ENCODE measurements around the gene LIFR.
"Not testable (repeated sequence)": the region's sequence is repeated elsewhere in the genome, so short reads cannot be mapped to it uniquely, and the experiment has no call there.

Gene LIFR

DNA sequence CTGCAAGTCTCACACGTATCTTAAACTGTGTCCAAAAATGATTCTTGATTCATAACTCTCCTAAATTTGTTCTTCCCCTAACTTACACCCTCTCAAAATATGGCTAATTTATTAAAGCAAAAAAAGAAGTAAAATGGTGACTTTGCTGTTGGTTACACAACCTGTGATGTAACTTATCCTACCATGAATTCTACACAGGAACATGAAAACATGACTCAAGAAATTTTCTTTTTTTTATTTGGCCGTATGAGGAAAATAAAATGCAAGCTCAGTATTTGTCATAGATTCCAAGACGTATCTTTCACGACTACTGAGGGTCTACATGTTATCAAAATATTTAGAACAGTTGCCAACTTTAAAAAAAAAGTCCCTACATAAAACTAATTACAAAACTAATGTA, 9.2 kb downstream of the LIFR start:
- no peak for DNase-seq (ENCODE audit: low read depth in 2 of 2)

DNA sequence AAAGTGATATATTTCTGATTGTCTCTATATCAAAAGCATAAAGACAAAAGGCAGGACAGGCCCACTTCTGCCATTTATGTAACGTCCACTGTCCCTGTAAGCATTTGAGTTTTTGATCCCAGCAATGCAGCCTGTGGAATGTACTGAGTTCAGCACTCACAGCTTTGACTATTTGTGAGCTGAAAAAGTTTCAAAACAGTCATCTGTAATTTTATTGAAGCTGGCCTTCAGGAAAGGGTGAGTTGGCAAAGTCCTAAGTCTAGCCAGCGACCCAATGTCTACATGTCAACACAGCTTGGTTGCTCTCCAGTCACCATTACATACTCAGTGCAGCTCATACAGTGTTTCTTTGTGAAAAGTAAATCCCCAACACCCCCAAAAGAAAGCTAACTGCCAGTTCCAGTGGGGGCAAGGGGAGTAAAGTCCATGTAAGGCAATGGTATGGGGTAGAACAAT, 9.7 kb downstream of the LIFR start:
- no peak for DNase-seq (ENCODE audit: low read depth in 2 of 2)

GRCh38 chr5:38543886-38544285, 12.6 kb downstream of the LIFR start:
- DNase-seq (ENCODE audit: low read depth in 2 of 2), result no peak

DNA sequence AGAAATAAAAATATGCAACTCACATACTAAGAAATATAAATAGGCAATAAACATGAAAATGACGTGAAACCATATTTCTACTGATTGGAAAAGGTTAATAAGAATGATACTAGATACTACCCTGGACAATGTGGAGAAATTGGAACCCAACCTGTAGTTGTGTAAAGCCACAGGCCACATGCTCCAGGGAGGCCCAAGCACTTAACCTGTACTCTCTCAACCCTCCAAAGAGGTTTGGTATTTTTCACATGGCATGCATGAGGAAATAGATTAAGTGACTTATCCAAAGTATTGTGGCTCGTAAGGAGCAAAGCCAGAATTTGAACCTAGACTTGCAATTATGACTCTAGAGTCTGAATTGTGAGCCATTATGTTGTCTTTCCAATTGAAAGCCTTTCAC, 13.4 kb downstream of the LIFR start:
- no peak for DNase-seq (ENCODE audit: low read depth in 2 of 2)

- DNase-seq (ENCODE audit: low read depth in 2 of 2), result no peak
These were observed 15.2 kb downstream of the LIFR start for GRCh38 chr5:38541174-38541725.

DNA sequence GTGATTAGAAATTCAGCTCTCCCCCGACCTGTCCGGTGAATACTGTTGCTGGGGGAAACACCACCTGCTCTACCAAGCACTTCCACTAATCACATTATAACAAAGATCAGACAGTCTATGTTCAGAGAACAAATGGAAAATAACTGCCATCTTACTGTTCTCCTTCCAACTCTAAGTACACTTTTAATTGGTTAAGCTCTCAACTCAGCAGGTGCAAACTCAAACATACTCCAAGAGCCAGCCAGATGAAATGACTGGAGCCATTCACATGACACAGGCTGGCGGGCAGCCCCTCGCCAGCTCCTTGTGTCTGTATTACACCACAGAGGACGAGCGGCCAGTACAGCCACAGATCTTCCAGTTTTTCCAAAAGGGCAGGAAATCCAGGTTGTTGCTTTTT, 16.1 kb downstream of the LIFR start:
- DNase-seq (ENCODE audit: low read depth in 2 of 2), result no peak

- no peak for DNase-seq (ENCODE audit: low read depth in 2 of 2)
These were observed 18.3 kb downstream of the LIFR start for GRCh38 chr5:38538161-38538560.

- DNase-seq (ENCODE audit: low read depth in 2 of 2), result no peak
These were observed 18.9 kb downstream of the LIFR start for GRCh38 chr5:38537505-38537904.

DNA sequence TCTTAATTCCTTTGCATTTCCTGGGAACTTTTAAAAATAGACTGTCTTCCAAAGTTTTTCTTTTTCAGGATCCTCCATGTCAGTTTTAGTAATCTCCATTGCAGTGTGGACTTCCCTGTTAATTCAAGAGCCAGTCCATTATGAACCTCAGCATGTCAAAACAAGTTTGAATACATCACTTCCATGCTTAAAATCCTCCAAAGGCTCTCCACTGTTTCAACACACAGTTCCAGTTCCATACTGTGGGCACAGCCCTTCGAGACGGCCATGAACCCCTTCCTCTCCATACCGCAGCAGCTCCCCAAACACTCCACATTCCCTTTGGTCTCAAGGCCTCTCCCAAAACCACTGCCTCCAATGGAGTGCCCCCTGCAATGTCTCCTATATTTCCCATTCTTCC, 19.5 kb downstream of the LIFR start:
- no peak for DNase-seq (ENCODE audit: low read depth in 2 of 2)

DNA sequence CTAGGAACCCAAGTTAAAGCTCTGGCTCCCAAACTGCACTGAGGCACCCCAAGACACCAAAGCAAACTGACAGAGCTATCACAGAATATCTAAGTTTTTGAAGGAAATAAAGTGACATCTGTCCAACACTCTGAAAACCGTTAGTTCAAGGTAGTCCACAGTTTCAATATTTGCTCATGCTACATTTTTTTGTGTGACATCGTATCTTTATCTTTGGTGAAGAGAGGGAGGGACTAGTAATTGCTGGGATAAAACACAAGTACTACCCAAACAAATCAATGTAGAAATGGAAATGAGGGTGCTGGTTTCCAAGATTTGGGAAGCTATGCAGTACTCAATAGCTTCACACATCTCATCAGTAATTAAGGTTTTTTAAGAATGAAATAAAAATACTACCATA, 20.6 kb downstream of the LIFR start:
- DNase-seq (ENCODE audit: low read depth in 2 of 2), result no peak

- no peak for DNase-seq (ENCODE audit: low read depth in 2 of 2)
These were observed 21.1 kb downstream of the LIFR start for GRCh38 chr5:38535248-38535750.

GRCh38 chr5:38534156-38534453, 22.3 kb downstream of the LIFR start:
- no peak for DNase-seq (ENCODE audit: low read depth in 2 of 2)

- DNase-seq (ENCODE audit: low read depth in 2 of 2), result no peak
These were observed 22.9 kb downstream of the LIFR start for GRCh38 chr5:38533286-38534155.

DNA sequence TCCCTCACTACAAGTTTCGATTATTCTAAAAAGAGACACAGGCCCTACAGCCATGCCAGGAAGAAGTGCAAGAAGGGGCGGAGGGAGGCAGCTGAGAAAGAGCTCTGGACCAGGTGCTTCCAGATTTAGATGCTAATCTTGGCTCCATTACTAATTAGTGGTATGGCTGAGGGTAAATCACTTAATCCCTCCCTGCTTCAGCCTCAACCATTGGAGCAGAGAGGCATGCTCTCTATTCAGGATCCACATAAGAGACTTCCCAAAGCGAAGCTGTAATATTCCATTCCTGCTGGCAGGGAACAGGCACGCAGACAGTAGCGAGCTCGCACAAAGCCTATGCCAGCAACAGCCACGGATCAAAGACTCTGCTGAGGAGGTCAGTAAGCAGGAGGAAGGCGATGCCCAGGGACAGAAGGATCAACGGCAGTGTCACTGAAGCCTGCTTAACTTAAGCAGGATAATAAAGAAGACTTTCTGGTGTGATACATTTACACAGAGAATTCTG, 24.2 kb downstream of the LIFR start:
- no peak for DNase-seq (ENCODE audit: low read depth in 2 of 2)

GRCh38 chr5:38531518-38531917, 24.9 kb downstream of the LIFR start:
- no peak for DNase-seq (ENCODE audit: low read depth in 2 of 2)

GRCh38 chr5:38529955-38530646, 26.3 kb downstream of the LIFR start:
- no peak for DNase-seq (ENCODE audit: low read depth in 2 of 2)

GRCh38 chr5:38528162-38528703, 28.2 kb downstream of the LIFR start:
- no peak for DNase-seq (ENCODE audit: low read depth in 2 of 2)

GRCh38 chr5:38527475-38527874, 29.0 kb downstream of the LIFR start:
- no peak for DNase-seq (ENCODE audit: low read depth in 2 of 2)

- DNase-seq (ENCODE audit: low read depth in 2 of 2), result no peak
These were observed 32.4 kb downstream of the LIFR start for GRCh38 chr5:38524022-38524421.

DNA sequence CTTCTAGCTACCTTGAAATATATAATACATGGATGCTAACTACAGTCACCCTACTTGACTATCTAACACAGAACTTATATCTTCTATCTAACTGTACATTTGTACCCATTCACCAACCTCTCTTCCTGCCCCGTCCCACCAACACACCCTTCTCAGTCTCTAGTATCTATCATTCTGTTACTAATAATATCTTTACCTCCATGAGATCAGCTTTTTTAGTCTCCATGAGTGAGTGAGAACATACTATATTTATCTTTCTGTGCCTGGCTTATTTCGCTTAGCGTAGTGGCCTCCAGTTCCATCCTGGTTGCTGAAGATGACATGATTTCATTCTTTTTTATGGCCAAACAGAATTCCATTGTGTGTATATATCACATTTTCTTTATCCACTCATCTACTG, 37.0 kb downstream of the LIFR start:
- no peak for DNase-seq (ENCODE audit: low read depth in 2 of 2)

- no peak for DNase-seq (ENCODE audit: low read depth in 2 of 2)
These were observed 38.1 kb downstream of the LIFR start for GRCh38 chr5:38518341-38518740.

- not testable (repeated sequence) for DNase-seq (ENCODE audit: low read depth in 2 of 2)
These were observed 39.8 kb downstream of the LIFR start for GRCh38 chr5:38516649-38517048.

Data from stimulated activated CD4-positive, alpha-beta T cell treated with anti-CD3 and anti-CD28 coated beads, Interleukin-4, amount 100 ng/mL, for 48 hours (primary cell).